Activated CD4-positive, alpha-beta memory T cell treated with anti-CD3 and anti-CD28 coated beads, Interleukin-2, amount 10 ng/mL, durations not matched to agents 7 days and 5 days (primary cell): ENCODE data around the gene MAGEA4. TPM values are rescaled to one million over a fixed set of nuclear protein-coding genes. Genes with fewer than 3 reads are reported as not detected.
"Not testable (repeated sequence)": the region's sequence is repeated elsewhere in the genome, so short reads cannot be mapped to it uniquely, and the experiment has no call there.

Experiments
- CTCF ChIA-PET: fragments of 350-600 bp; sonication (Branson Sonifier 250); formaldehyde crosslinking; loops from one replicate; lab custom pipeline; 2021; ENCODE audit warnings: antibody characterized with exemption, inconsistent platforms; lab: Charles Lee
- POLR2A ChIA-PET: fragments of 350-600 bp; sonication (Branson Sonifier 250); formaldehyde crosslinking; loops from one replicate; lab custom pipeline; 2021; ENCODE audit warnings: antibody characterized with exemption; lab: Charles Lee
- DNase-seq: peaks from one replicate; pipeline ENCODE4 v3.0.0-alpha.2; 2020
- H3K27ac Mint-ChIP-seq: one replicate; pipeline ENCODE4 v1.8.0; 2021; ENCODE audit warnings: mild to moderate bottlenecking, mixed read lengths
- H3K27me3 Mint-ChIP-seq: one replicate; pipeline ENCODE4 v1.8.0; 2021; ENCODE audit warnings: mixed read lengths
- H3K36me3 Mint-ChIP-seq: one replicate; pipeline ENCODE4 v1.8.0; 2021; ENCODE audit warnings: low read depth, mixed read lengths
- H3K4me1 Mint-ChIP-seq: one replicate; pipeline ENCODE4 v1.8.0; 2021; ENCODE audit warnings: mixed read lengths
- H3K4me3 Mint-ChIP-seq: one replicate; pipeline ENCODE4 v1.8.0; 2021; ENCODE audit warnings: mild to moderate bottlenecking, mixed read lengths
- H3K9me3 Mint-ChIP-seq: one replicate; pipeline ENCODE4 v1.8.0; 2021; ENCODE audit warnings: mixed read lengths
- total RNA-seq, 2 experiments: library from RNA; stranded (reverse); gene quantifications; one replicate each; pipeline ENCODE4 v1.2.3, GENCODE V29; 2021

MAGEA4 gene
- total RNA-seq, 2 experiments from 2014 or later = not detected

- H3K4me1 Mint-ChIP-seq = no peaks in the 10 kb centered on the region
- H3K4me3 Mint-ChIP-seq = no peak overlapping the region
- H3K27me3 Mint-ChIP-seq = no peaks in the 10 kb centered on the region
- no peak for DNase-seq
- no peaks in the 10 kb centered on the region for H3K36me3 Mint-ChIP-seq
- ChIA-PET CTCF (no interaction called here), POLR2A (no interaction called here)
- no peak overlapping the region for H3K27ac Mint-ChIP-seq
- H3K9me3 Mint-ChIP-seq = no peaks in the 10 kb centered on the region
Observed at GRCh38 chrX:151904989-151905388, 7.7 kb upstream of the MAGEA4 start.

GRCh38 chrX:151912221-151912620 is 468 bp upstream of the MAGEA4 start:
- ChIA-PET CTCF (no interaction called here), POLR2A (no interaction called here)
- H3K4me3 Mint-ChIP-seq = no peak overlapping the region
- DNase-seq = no peak
- no peaks in the 10 kb centered on the region for H3K27me3 Mint-ChIP-seq
- no peaks in the 10 kb centered on the region for H3K36me3 Mint-ChIP-seq
- no peaks in the 10 kb centered on the region for H3K9me3 Mint-ChIP-seq
- H3K4me1 Mint-ChIP-seq = no peaks in the 10 kb centered on the region
- H3K27ac Mint-ChIP-seq = no peak overlapping the region

GRCh38 chrX:151918736-151919135 is 6.0 kb downstream of the MAGEA4 start:
- CTCF ChIA-PET, H3K9me3 Mint-ChIP-seq, H3K27me3 Mint-ChIP-seq, H3K27ac Mint-ChIP-seq, POLR2A ChIA-PET, DNase-seq, H3K36me3 Mint-ChIP-seq, H3K4me3 Mint-ChIP-seq, H3K4me1 Mint-ChIP-seq: not testable (repeated sequence)

GRCh38 chrX:151919610-151920009 is 6.9 kb downstream of the MAGEA4 start:
- Mint-ChIP-seq H3K9me3 (no peaks in the 10 kb centered on the region), H3K36me3 (no peaks in the 10 kb centered on the region), H3K4me3 (no peak overlapping the region), H3K27ac (no peak overlapping the region), H3K4me1 (no peaks in the 10 kb centered on the region), H3K27me3 (no peaks in the 10 kb centered on the region)
- CTCF ChIA-PET = no interaction called here
- no peak for DNase-seq
- POLR2A ChIA-PET = no interaction called here

DNA sequence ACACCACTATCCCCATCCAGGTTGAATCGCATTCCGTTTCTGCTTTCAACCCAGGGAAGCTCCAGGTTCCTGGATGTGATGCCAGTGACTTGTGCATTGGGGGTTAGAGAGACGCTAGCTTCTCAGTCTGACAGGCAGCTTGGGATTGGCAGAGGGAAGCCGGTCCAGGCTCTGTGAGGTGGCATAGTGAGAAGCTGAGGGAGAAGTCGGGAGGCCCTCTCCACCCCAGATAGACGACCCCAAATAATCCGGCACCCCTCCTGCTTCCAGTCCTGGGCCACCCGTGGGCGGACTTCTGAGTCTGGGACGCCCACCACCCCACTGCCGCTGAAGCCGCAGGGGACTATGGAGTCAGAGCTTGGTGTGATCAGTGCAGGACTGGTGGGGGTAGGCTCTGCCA is 7.4 kb downstream of the MAGEA4 start:
- H3K4me1 Mint-ChIP-seq = no peaks in the 10 kb centered on the region
- no peaks in the 10 kb centered on the region for H3K36me3 Mint-ChIP-seq
- H3K4me3 Mint-ChIP-seq = no peak overlapping the region
- POLR2A ChIA-PET = no interaction called here
- H3K9me3 Mint-ChIP-seq = no peaks in the 10 kb centered on the region
- H3K27me3 Mint-ChIP-seq = no peaks in the 10 kb centered on the region
- no peak for DNase-seq
- CTCF ChIA-PET = no interaction called here
- no peak overlapping the region for H3K27ac Mint-ChIP-seq

DNA sequence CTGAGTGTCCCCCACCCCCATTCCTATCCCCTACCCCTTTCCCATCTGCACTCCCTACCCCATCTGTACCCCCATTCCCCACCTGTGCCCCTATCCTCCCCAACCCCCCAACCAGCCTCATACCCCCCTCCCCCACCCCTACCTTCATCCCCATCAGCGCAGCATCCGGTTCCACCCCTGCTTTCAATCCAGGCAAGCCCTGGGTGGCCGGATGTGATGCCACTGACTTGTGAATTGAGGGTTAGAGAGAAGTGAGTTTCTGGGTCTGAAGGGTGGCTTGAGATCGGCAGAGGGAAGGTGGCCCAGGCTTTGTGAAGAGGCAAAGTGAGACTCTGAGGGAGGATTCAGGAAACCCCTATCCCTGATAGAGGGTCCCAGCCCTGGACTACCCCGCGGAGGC is 7.8 kb downstream of the MAGEA4 start:
- Mint-ChIP-seq H3K9me3 (no peaks in the 10 kb centered on the region), H3K27ac (no peak overlapping the region), H3K27me3 (no peaks in the 10 kb centered on the region), H3K4me3 (no peak overlapping the region), H3K4me1 (no peaks in the 10 kb centered on the region), H3K36me3 (no peaks in the 10 kb centered on the region)
- CTCF ChIA-PET = no interaction called here
- no peak for DNase-seq
- POLR2A ChIA-PET = no interaction called here

- H3K4me1 Mint-ChIP-seq = no peaks in the 10 kb centered on the region
Observed at GRCh38 chrX:151921292-151921691, 8.6 kb downstream of the MAGEA4 start.

DNA sequence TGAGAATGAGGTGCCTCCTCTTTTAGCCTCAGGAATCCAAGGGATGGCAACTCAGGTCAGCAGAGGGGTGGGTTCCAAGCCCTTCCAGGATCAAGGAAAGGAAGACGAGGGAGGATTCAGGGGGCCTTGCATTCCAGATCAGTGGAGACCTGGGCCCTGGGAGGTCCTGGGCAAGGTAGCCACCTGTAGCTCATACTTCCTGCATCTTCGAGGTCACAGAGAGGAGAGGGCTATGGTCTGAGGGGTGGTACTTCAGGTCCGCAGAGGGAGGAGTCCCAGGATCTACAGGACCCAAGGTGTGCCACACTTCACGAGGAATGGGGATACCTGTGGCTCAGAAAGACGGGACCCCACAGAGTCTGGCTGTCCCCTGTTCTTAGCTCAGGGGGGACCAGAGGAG is 9.2 kb downstream of the MAGEA4 start:
- ChIA-PET CTCF (no interaction called here), POLR2A (no interaction called here)
- Mint-ChIP-seq H3K36me3 (no peaks in the 10 kb centered on the region), H3K4me1 (no peaks in the 10 kb centered on the region), H3K27me3 (no peaks in the 10 kb centered on the region), H3K27ac (no peak overlapping the region), H3K4me3 (no peak overlapping the region), H3K9me3 (no peaks in the 10 kb centered on the region)
- no peak for DNase-seq

More at GRCh38 chrX:151921292-151921691, 8.6 kb downstream of the MAGEA4 start:
- POLR2A ChIA-PET = no interaction called here
- H3K9me3 Mint-ChIP-seq = no peaks in the 10 kb centered on the region
- CTCF ChIA-PET = no interaction called here
- DNase-seq = no peak
- no peaks in the 10 kb centered on the region for H3K36me3 Mint-ChIP-seq
- no peak overlapping the region for H3K4me3 Mint-ChIP-seq
- H3K27ac Mint-ChIP-seq = no peak overlapping the region
- no peaks in the 10 kb centered on the region for H3K27me3 Mint-ChIP-seq

DNA sequence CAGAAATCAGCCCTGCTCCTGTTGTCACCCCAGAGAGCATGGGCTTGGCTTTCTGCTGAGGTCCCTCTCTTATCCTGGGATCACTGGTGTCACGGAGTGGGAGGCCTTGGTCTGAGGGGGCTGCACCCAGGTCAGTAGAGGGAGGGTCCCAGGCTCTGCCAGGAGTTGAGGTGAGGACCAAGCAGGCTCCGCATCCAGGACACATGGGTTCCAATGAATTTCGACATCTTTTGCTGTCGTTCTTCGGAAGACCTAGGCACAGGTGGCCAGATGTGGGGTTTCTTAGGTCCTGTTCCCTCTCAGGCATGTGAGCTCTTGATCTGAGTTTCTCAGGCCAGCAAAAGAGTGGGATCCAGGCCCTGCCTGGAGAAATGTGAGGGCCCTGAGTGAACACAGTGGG is 10.0 kb downstream of the MAGEA4 start:
- Mint-ChIP-seq H3K4me1 (no peaks in the 10 kb centered on the region), H3K27me3 (no peaks in the 10 kb centered on the region), H3K36me3 (no peaks in the 10 kb centered on the region), H3K27ac (no peak overlapping the region), H3K9me3 (no peaks in the 10 kb centered on the region), H3K4me3 (no peak overlapping the region)
- no peak for DNase-seq
- ChIA-PET POLR2A (no interaction called here), CTCF (no interaction called here)

DNA sequence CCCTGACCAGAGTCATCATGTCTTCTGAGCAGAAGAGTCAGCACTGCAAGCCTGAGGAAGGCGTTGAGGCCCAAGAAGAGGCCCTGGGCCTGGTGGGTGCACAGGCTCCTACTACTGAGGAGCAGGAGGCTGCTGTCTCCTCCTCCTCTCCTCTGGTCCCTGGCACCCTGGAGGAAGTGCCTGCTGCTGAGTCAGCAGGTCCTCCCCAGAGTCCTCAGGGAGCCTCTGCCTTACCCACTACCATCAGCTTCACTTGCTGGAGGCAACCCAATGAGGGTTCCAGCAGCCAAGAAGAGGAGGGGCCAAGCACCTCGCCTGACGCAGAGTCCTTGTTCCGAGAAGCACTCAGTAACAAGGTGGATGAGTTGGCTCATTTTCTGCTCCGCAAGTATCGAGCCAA is 11.0 kb downstream of the MAGEA4 start:
- Mint-ChIP-seq H3K4me1 (no peaks in the 10 kb centered on the region), H3K27me3 (no peaks in the 10 kb centered on the region), H3K27ac (no peak overlapping the region), H3K36me3 (no peaks in the 10 kb centered on the region), H3K9me3 (no peaks in the 10 kb centered on the region), H3K4me3 (no peak overlapping the region)
- CTCF ChIA-PET = no interaction called here
- DNase-seq = no peak
- POLR2A ChIA-PET = no interaction called here

DNA sequence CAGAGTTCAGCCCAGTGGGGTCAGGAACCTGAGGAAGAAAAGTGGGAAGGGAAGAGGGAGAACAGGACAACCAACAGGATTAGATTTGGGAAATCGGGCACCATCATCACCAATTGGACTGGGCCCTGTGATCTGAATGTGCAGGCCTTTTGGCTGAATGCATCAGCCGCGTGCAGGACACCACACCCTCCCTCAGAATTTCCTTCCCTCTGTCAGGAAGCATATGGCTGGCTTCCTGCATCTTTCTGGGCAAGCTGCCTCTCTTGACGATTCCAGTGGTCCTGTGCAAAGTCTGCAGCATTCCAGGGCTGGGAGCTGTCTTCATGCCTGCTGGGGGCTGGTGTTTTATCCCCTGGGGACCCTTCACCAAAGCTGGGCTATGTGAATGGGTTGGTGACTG is 16.4 kb downstream of the MAGEA4 start:
- Mint-ChIP-seq H3K36me3 (no peaks in the 10 kb centered on the region), H3K27me3 (no peaks in the 10 kb centered on the region), H3K4me1 (no peaks in the 10 kb centered on the region), H3K27ac (no peak overlapping the region), H3K9me3 (no peaks in the 10 kb centered on the region), H3K4me3 (no peak overlapping the region)
- ChIA-PET POLR2A (no interaction called here), CTCF (no interaction called here)
- no peak for DNase-seq

DNA sequence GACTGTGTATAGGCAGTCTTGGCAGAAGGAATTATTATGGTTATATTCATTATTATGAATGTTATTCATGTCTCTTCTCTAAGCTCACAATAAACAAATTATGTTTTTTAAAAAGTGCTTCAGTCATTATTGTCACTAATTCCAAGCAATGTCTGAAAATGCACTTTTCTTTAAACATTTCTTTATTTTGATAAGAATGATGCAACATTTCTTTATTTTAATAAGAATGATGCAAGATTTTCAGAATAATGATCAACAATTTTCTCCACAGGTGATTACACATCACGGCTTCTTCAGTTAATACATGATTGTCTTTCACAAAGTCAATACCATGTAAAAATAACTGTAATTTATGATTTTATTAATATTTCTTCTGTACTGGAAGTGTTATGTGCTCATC is 22.7 kb downstream of the MAGEA4 start:
- no peaks in the 10 kb centered on the region for H3K27me3 Mint-ChIP-seq
- H3K9me3 Mint-ChIP-seq = no peaks in the 10 kb centered on the region
- H3K4me1 Mint-ChIP-seq = no peaks in the 10 kb centered on the region
- ChIA-PET POLR2A (no interaction called here), CTCF (no interaction called here)
- no peak for DNase-seq
- H3K36me3 Mint-ChIP-seq = no peaks in the 10 kb centered on the region
- no peak overlapping the region for H3K27ac Mint-ChIP-seq
- no peak overlapping the region for H3K4me3 Mint-ChIP-seq

DNA sequence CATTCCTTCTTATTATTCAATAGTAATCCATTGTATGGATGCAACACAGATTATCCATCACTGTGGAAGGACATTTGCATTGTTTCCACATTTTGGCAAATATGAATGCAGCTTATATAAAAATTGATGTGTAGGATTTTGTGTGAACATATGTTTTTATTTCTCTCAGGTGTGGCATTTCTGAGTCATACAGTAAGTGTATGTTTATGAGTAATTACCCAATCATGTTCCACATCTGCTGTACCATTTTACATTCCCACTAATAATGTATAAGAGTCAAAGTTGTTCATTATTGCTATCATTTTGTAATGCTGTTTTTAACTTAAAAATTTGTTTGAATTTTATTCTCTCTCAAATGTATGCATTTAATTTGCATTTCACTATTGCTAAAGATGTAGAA is 25.5 kb downstream of the MAGEA4 start:
- CTCF ChIA-PET = no interaction called here

DNA sequence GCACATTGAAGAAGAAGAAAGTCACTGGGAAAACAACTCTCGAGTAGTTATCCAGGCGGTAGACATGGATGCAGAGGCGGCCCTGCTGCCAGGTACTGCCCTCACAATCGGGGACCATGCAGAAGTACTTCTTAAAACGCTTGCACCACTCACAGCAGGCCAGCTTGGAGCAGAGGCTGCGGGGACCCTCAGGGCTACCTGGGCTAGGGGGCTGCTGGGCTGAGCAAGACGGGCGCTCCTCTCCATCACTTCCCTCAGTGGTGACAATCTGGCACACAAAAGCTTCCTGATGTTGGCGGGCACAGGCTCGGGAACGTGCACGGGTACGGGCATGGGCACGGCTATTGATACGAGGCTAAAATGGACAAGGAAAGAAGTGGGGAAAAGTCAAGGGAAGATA is 42.0 kb downstream of the MAGEA4 start:
- ChIA-PET POLR2A (no interaction called here), CTCF (no interaction called here)
- Mint-ChIP-seq H3K4me1 (no peaks in the 10 kb centered on the region), H3K4me3 (no peak overlapping the region), H3K27me3 (no peaks in the 10 kb centered on the region), H3K27ac (no peak overlapping the region), H3K36me3 (no peaks in the 10 kb centered on the region), H3K9me3 (no peaks in the 10 kb centered on the region)
- DNase-seq = no peak

More for the DNA sequence above, 25.5 kb downstream of the MAGEA4 start:
- Mint-ChIP-seq H3K4me3 (no peak overlapping the region), H3K36me3 (no peaks in the 10 kb centered on the region), H3K9me3 (no peaks in the 10 kb centered on the region), H3K27me3 (no peaks in the 10 kb centered on the region), H3K4me1 (no peaks in the 10 kb centered on the region), H3K27ac (no peak overlapping the region)
- DNase-seq = no peak
- POLR2A ChIA-PET = no interaction called here

DNA sequence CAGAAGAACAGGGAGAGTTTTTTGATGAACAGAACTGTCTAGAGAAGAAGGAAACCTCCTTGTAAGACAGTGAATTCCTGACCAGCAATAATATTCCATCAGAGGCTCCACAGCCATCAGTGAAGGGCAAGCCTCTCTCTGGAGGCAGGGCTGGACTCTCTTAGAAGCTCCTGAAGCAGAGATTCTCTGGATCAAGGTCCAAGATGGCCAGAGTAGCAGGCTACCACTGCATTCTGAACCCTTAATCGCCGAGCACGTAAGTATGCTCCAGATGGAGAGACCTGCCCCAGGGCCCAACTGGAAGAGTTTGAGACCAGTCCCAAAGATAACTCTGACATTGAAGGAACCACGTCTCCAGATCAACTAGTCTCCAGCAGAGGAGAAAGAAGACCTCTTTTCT is 45.4 kb downstream of the MAGEA4 start:
- CTCF ChIA-PET = no interaction called here
- POLR2A ChIA-PET = no interaction called here
- H3K4me3 Mint-ChIP-seq = no peak overlapping the region
- no peaks in the 10 kb centered on the region for H3K27me3 Mint-ChIP-seq
- H3K27ac Mint-ChIP-seq = no peak overlapping the region
- H3K9me3 Mint-ChIP-seq = no peaks in the 10 kb centered on the region
- no peaks in the 10 kb centered on the region for H3K4me1 Mint-ChIP-seq
- no peak for DNase-seq
- H3K36me3 Mint-ChIP-seq = no peaks in the 10 kb centered on the region
